ENCODE data around the gene NDUFA3.

DNA sequence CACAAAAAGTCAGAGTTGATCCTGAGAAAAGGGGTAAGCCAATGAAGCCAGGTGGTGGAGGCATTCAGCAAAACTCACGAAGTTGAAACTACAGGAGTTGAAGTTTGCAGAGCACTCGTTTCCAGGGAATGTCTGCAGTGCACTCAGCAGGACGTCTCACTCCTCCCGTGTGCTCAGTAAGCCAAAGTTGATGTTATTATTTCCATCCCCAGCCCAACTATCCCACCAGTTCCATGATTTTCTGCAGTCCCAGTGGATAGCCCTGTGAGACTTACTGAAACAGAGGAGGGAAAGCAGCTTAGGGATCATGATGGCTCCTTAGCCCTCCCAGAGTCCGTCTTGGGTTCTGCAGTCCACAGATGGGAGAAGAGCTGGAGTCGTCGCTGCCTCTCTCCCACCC is 21.6 kb upstream of the NDUFA3 start, which contains the start of gene TARM1:
- TF ChIP-seq, protein P1, sequence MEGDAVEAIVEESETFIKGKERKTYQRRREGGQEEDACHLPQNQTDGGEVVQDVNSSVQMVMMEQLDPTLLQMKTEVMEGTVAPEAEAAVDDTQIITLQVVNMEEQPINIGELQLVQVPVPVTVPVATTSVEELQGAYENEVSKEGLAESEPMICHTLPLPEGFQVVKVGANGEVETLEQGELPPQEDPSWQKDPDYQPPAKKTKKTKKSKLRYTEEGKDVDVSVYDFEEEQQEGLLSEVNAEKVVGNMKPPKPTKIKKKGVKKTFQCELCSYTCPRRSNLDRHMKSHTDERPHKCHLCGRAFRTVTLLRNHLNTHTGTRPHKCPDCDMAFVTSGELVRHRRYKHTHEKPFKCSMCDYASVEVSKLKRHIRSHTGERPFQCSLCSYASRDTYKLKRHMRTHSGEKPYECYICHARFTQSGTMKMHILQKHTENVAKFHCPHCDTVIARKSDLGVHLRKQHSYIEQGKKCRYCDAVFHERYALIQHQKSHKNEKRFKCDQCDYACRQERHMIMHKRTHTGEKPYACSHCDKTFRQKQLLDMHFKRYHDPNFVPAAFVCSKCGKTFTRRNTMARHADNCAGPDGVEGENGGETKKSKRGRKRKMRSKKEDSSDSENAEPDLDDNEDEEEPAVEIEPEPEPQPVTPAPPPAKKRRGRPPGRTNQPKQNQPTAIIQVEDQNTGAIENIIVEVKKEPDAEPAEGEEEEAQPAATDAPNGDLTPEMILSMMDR (IDR thresholded peaks at IDR 0.05), result no peak
- TF ChIP-seq EZH2 (IDR thresholded peaks at IDR 0.05; ENCODE audit: borderline replicate concordance, insufficient read depth, low read depth, low read length, poor library complexity, severe bottlenecking), result no peak
